CD4-positive, alpha-beta T cell (primary cell): Measurements from ENCODE around the gene SCN4A. TPM values are rescaled to one million over a fixed set of nuclear protein-coding genes. Genes with fewer than 3 reads are reported as not detected.

Source experiments
- ATAC-seq: fragments of 200-7000 bp; cut with Tn5 transposase; one replicate; pipeline ENCODE4 v1.10.0; 2022; ENCODE audit warnings: mild to moderate bottlenecking; ENCODE audit not compliant: poor library complexity
- CTCF ChIA-PET: fragments of 350-600 bp; sonication (Branson Sonifier 250); formaldehyde crosslinking; loops from one replicate; lab custom pipeline; 2021; ENCODE audit warnings: antibody characterized with exemption, inconsistent platforms; lab: Charles Lee
- POLR2A ChIA-PET: fragments of 350-600 bp; sonication (Branson Sonifier 250); formaldehyde crosslinking; loops from one replicate; lab custom pipeline; 2021; ENCODE audit warnings: antibody characterized with exemption, inconsistent platforms; lab: Charles Lee
- DNase-seq, 14 experiments: peaks; one replicate each; pipeline ENCODE4 v3.0.0-alpha.2; 2013 to 2020; ENCODE audit warnings: mixed read lengths in 2 of 14
- H3K27ac ChIP-seq, 2 donors: one replicate each; pipeline versions ENCODE4 v1.5.1 to v1.7.0; 2013; ENCODE audit warnings: low read length in 2 of 2, low read depth in 1 of 2, mild to moderate bottlenecking in 1 of 2
- H3K27me3 ChIP-seq, 2 experiments: 1 replicate in 1 of 2; 2 replicates in 1 of 2; pipeline versions ENCODE4 v1.6.1 to v1.7.0; 2013; ENCODE audit warnings: low read length in 2 of 2, control low read depth in 1 of 2, mild to moderate bottlenecking in 1 of 2, moderate library complexity in 1 of 2; ENCODE audit not compliant: insufficient read depth in 2 of 2, control insufficient read depth in 1 of 2
- H3K36me3 ChIP-seq: one replicate; pipeline ENCODE4 v1.6.1; 2013; ENCODE audit warnings: low read length, control low read depth; ENCODE audit not compliant: insufficient read depth
- H3K4me1 ChIP-seq: one replicate; pipeline ENCODE4 v1.6.1; 2013; ENCODE audit warnings: low read length, control low read depth; ENCODE audit not compliant: insufficient read depth
- H3K4me3 ChIP-seq: one replicate; pipeline ENCODE4 v1.5.1; 2013; ENCODE audit warnings: mild to moderate bottlenecking, low read length, moderate library complexity
- H3K9me3 ChIP-seq, 2 experiments: 1 replicate in 1 of 2; 2 replicates in 1 of 2; pipeline versions ENCODE4 v1.6.1 to v1.7.0; 2013; ENCODE audit warnings: low read length in 2 of 2, mild to moderate bottlenecking in 2 of 2, control low read depth in 1 of 2, moderate library complexity in 1 of 2; ENCODE audit not compliant: control insufficient read depth in 1 of 2, insufficient read depth in 1 of 2
- H3K27ac Mint-ChIP-seq: one replicate; pipeline ENCODE4 v1.8.0; 2020; ENCODE audit warnings: mixed read lengths
- H3K27me3 Mint-ChIP-seq: one replicate; pipeline ENCODE4 v1.8.0; 2021; ENCODE audit warnings: mixed read lengths
- H3K36me3 Mint-ChIP-seq: one replicate; pipeline ENCODE4 v1.8.0; 2021; ENCODE audit warnings: low read depth, mixed read lengths
- H3K4me1 Mint-ChIP-seq: one replicate; pipeline ENCODE4 v1.8.0; 2021; ENCODE audit warnings: low read depth, mixed read lengths
- H3K4me3 Mint-ChIP-seq: one replicate; pipeline ENCODE4 v1.8.0; 2020; ENCODE audit warnings: mild to moderate bottlenecking, mixed read lengths
- H3K9me3 Mint-ChIP-seq: one replicate; pipeline ENCODE4 v1.8.0; 2020; ENCODE audit warnings: mixed read lengths
- intact Hi-C, 2 experiments: fragments of 100-400 bp; cut with DNase I in 1 of 2; cut with micrococcal nuclease in 1 of 2; formaldehyde crosslinking; loops; one replicate each; pipeline versions ENCODE4 v1.15.1 to v1.9.0; 2023 to 2025; cut with DNase I, micrococcal nuclease
- total RNA-seq, 174 experiments: library from RNA in 2 of 174; stranded (reverse) in 2 of 174; gene quantifications; one replicate each; pipeline ENCODE4 v1.2.3 and lab custom pipeline; 2021 to 2026
- TF ChIP-seq, protein P1 (sequence below): fragments of 200-600 bp; IDR thresholded peaks from one replicate; pipeline ENCODE4 v1.8.0; 2022; ENCODE audit warnings: antibody characterized with exemption, mild to moderate bottlenecking

Gene SCN4A
- total RNA-seq, 2 experiments from 2014 or later: 0.03 TPM; not detected in 1

DNA sequence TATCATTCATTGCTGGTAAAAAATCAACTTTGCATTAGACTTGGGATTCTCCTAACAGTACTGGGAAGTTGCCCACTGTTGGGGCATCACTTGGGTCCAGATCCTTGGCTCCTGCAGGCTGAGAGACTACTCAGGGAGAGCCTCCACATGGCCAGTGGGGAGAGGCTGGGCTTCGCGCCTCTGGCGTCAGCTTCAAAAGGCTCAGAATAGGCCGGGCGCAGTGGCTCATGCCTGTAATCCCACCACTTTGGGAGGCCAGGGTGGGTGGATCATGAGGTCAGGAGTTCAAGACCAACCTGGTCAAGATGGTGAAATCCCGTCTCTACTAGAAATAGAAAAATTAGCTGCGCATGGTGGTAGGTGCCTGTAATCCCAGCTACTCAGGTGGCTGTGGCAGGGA is 58.2 kb downstream of the SCN4A start:
- POLR2A ChIA-PET: no interaction called here
- ATAC-seq (no peak), DNase-seq (no peak)
- H3K4me3 Mint-ChIP-seq: no peak overlapping the region
- CTCF ChIA-PET: interaction anchor here (1.6 kb wide), 1 partner anchor 111 kb away, joined by 4 read pairs; no protein-coding TSS in a partner anchor
- H3K36me3 Mint-ChIP-seq: no peaks in the 10 kb centered on the region
- peaks cover 5% of the 10 kb centered on the region for H3K4me1 Mint-ChIP-seq
- no peak overlapping the region for H3K27ac Mint-ChIP-seq
- TF ChIP-seq, protein P1, sequence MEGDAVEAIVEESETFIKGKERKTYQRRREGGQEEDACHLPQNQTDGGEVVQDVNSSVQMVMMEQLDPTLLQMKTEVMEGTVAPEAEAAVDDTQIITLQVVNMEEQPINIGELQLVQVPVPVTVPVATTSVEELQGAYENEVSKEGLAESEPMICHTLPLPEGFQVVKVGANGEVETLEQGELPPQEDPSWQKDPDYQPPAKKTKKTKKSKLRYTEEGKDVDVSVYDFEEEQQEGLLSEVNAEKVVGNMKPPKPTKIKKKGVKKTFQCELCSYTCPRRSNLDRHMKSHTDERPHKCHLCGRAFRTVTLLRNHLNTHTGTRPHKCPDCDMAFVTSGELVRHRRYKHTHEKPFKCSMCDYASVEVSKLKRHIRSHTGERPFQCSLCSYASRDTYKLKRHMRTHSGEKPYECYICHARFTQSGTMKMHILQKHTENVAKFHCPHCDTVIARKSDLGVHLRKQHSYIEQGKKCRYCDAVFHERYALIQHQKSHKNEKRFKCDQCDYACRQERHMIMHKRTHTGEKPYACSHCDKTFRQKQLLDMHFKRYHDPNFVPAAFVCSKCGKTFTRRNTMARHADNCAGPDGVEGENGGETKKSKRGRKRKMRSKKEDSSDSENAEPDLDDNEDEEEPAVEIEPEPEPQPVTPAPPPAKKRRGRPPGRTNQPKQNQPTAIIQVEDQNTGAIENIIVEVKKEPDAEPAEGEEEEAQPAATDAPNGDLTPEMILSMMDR: no peak
- no peaks in the 10 kb centered on the region for H3K9me3 Mint-ChIP-seq
- Histone ChIP-seq H3K4me3 (no peak overlapping the region), H3K27ac (no peak overlapping the region), H3K27me3 (no peaks in the 10 kb centered on the region), H3K9me3 (no peaks in the 10 kb centered on the region), H3K36me3 (no peaks in the 10 kb centered on the region), H3K4me1 (peaks cover 15% of the 10 kb centered on the region)
- no peaks in the 10 kb centered on the region for H3K27me3 Mint-ChIP-seq
- intact Hi-C loops: loop anchor here in 1 of 2 experiments (5.0 kb wide), 1 partner anchor 368 kb away; no protein-coding TSS in a partner anchor

DNA sequence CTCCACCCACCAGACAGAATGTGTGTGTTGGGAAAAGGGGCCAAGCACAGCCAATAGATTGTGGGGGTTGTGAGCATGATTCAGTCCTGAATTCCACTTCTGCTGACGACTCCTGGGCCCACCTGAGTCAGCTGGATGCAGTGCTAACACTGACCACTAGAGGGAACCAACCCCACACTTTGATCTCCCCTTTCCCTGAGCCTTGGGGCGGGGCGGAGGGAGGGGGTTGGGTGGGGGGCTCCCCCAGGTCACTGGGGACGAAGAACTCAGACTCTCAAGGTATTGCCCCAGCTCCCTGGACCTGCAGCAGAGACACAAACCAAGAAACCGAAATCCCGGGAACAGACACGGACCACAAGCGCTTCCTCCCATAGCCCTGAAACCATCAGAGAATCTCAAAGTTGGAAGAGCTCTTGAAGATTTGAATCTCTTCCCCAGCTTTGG is 61.0 kb downstream of the SCN4A start:
- intact Hi-C loops: loop anchor here in 1 of 2 experiments (2.0 to 5.0 kb wide), 2 partner anchors 223 to 371 kb away; no protein-coding TSS in a partner anchor
- no peaks in the 10 kb centered on the region for H3K36me3 ChIP-seq
- peaks cover 9% of the 10 kb centered on the region for H3K4me1 ChIP-seq
- Mint-ChIP-seq H3K9me3 (no peaks in the 10 kb centered on the region), H3K4me3 (no peak overlapping the region), H3K27me3 (no peaks in the 10 kb centered on the region), H3K27ac (no peak overlapping the region), H3K4me1 (no peaks in the 10 kb centered on the region), H3K36me3 (no peaks in the 10 kb centered on the region)
- ATAC-seq (peak; percentile 86), DNase-seq (peak; percentile 43 to 80 (median 56))
- no peak overlapping the region for H3K4me3 ChIP-seq
- H3K27ac ChIP-seq: no peak overlapping the region
- CTCF ChIA-PET: interaction anchor here (1.0 to 1.5 kb wide), 4 partner anchors 21 to 222 kb away, joined by 4 to 6 read pairs (median 4); no protein-coding TSS in a partner anchor
- TF ChIP-seq, protein P1: peak; percentile 78
- POLR2A ChIA-PET: interaction anchor here (0.7 kb wide), 1 partner anchor 222 kb away, joined by 4 read pairs; no protein-coding TSS in a partner anchor
- H3K27me3 ChIP-seq: no peaks in the 10 kb centered on the region
- H3K9me3 ChIP-seq: no peaks in the 10 kb centered on the region

DNA sequence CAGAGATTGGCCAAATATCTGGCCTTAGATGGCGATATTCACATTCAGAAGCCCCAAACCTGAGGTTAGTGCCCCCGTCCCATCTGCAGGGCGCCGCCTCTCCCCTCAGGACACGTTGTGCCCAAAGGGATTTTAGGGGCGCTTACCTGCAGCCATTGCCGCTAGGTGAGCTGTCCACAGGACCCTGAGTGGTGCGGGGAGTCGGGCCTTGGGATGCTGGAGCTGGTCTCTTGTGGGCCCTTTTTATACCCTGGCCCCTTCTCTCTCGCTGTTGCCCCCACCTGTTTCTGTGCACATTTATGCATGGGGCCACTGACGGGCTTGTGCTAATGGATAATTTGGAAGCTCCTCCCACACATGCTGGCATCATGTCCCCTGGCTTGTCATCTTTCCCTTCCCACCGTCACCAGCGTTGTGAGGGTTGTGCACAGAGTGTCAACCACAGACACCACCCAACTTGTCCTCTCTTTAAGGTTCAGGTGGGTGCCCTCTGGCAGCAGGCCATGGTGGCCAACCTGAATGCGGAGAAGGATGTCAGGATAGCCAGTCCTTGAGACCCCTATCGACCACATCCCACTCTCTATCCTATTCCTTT is 61.6 kb downstream of the SCN4A start, which contains the start of gene CSHL1:
CSHL1 (minus strand) TSS at position 218 of the 595 bp plus-strand sequence; CDS start at position 156, 62 bp downstream.
- H3K4me1 ChIP-seq: peaks cover 9% of the 10 kb centered on the region
- DNase-seq (no peak), ATAC-seq (no peak)
- CTCF ChIA-PET: interaction anchor here (0.5 to 1.5 kb wide), 6 partner anchors 8 to 223 kb away, joined by 3 to 6 read pairs (median 4); no protein-coding TSS in a partner anchor
- H3K27ac Mint-ChIP-seq: no peak within 1 kb of the TSS
- H3K27ac ChIP-seq: no peak within 1 kb of the TSS
- POLR2A ChIA-PET: no interaction called here
- no peak within 1 kb of the TSS for H3K4me3 Mint-ChIP-seq
- H3K9me3 ChIP-seq: no peaks in the 10 kb centered on the region
- no peaks in the 10 kb centered on the region for H3K36me3 Mint-ChIP-seq
- intact Hi-C loops: loop anchor here in 1 of 2 experiments (2.0 to 5.0 kb wide), 2 partner anchors 224 to 371 kb away; no protein-coding TSS in a partner anchor
- H3K36me3 ChIP-seq: no peaks in the 10 kb centered on the region
- H3K27me3 ChIP-seq: no peaks in the 10 kb centered on the region
- H3K9me3 Mint-ChIP-seq: no peaks in the 10 kb centered on the region
- no peaks in the 10 kb centered on the region for H3K27me3 Mint-ChIP-seq
- H3K4me3 ChIP-seq: no peak within 1 kb of the TSS
- no peaks in the 10 kb centered on the region for H3K4me1 Mint-ChIP-seq
- TF ChIP-seq, protein P1: no peak
